Lower leg skin (tissue), 3 donors: Measurements from ENCODE around the gene NSG1.

Experiments
- CTCF ChIP-seq, 3 donors: fragments of 450-650 bp; IDR thresholded peaks; one replicate each; pipeline ENCODE4 v1.5.1; 2016; ENCODE audit warnings: antibody characterized with exemption in 3 of 3, mild to moderate bottlenecking in 3 of 3, moderate library complexity in 2 of 3
- POLR2A ChIP-seq, 2 donors: fragments of 450-650 bp; IDR thresholded peaks; one replicate each; pipeline ENCODE4 v1.6.1; 2016 to 2017; ENCODE audit warnings: antibody characterized with exemption in 2 of 2, mild to moderate bottlenecking in 1 of 2, moderate library complexity in 1 of 2

- TF ChIP-seq POLR2A (IDR thresholded peaks at IDR 0.05) (no peak), CTCF (IDR thresholded peaks at IDR 0.05) (no peak)
These were observed 26.9 kb downstream of the NSG1 start for GRCh38 chr4:4413806-4414205.
